HepG2 (cell line): Measurements from ENCODE around the gene PFN2. TPM values are rescaled to one million over a fixed set of nuclear protein-coding genes. Genes with fewer than 3 reads are reported as not detected.

ENCODE experiments used
- ATAC-seq: fragments of 200-7000 bp; cut with Tn5 transposase; 3 replicates; pipeline ENCODE4 v1.9.1; 2020; ENCODE audit warnings: mild to moderate bottlenecking, moderate library complexity
- BruUV-seq: library from RNA; stranded (reverse); fragments of 400-500 nt; replicated peaks from 2 replicates; lab custom pipeline; 2021; lab: Mats Ljungman, UMichigan
- CTCF ChIA-PET: fragments of 300-600 bp; formaldehyde crosslinking; extraction: SDS; loops from one replicate; lab custom pipeline; 2021; ENCODE audit warnings: low total read pairs, inconsistent platforms, low intra/inter-chr PET ratio; lab: Yijun Ruan, JAX
- POLR2A ChIA-PET: fragments of 350-600 bp; sonication (Branson Sonifier 250); formaldehyde crosslinking; loops from one replicate; lab custom pipeline; 2020; ENCODE audit warnings: antibody characterized with exemption, inconsistent platforms; lab: Yijun Ruan, JAX
- DNase-seq: peaks from one replicate; pipeline ENCODE4 v3.0.0-alpha.2; 2015; ENCODE audit warnings: low spot score
- FAIRE-seq: peaks from 3 replicates; lab custom pipeline; 2011; peaks lifted over from hg19 to GRCh38; lab: Jason Lieb, UNC
- H2AFZ ChIP-seq: one replicate; pipeline ENCODE4 v1.6.1; 2011; ENCODE audit warnings: low read length, inconsistent platforms
- H3K27ac ChIP-seq: fragments of 300-600 bp; 3 replicates; pipeline ENCODE4 v1.8.0; 2011; ENCODE audit warnings: mixed run types, mild to moderate bottlenecking, mixed read lengths, low read length, inconsistent platforms; ENCODE audit not compliant: insufficient read depth; ENCODE audit errors: extremely low read length
- H3K27me3 ChIP-seq, 2 experiments: fragments of 200-600 bp in 1 of 2; 2 replicates in 1 of 2; 3 replicates in 1 of 2; pipeline versions ENCODE4 v1.6.0 to v1.8.0; 2011; ENCODE audit warnings: low read length in 2 of 2, mild to moderate bottlenecking in 2 of 2, moderate library complexity in 2 of 2, inconsistent platforms in 1 of 2; ENCODE audit not compliant: insufficient read depth in 2 of 2, control insufficient read depth in 1 of 2
- H3K36me3 ChIP-seq, 2 experiments: fragments of 200-600 bp in 1 of 2; replicated peaks in 1 of 2; 2 replicates in 1 of 2; 3 replicates in 1 of 2; pipeline versions ENCODE4 v1.5.1 to v1.8.0; 2011; ENCODE audit warnings: low read length in 2 of 2, inconsistent platforms in 1 of 2; ENCODE audit not compliant: insufficient read depth in 2 of 2, control insufficient read depth in 1 of 2
- H3K4me1 ChIP-seq: 2 replicates; pipeline ENCODE4 v1.5.1; 2012; ENCODE audit warnings: low read length, inconsistent platforms; ENCODE audit not compliant: insufficient read depth
- H3K4me2 ChIP-seq: 2 replicates; pipeline ENCODE4 v1.6.0; 2011; ENCODE audit warnings: low read depth, low read length, inconsistent platforms
- H3K4me3 ChIP-seq, 3 experiments: fragments of 200-600 bp in 1 of 3; sonication (generic), shearing (Covaris generic) in 1 of 3; replicated peaks in 1 of 3; 2 replicates each; pipeline ENCODE4 v1.5.1; 2011 to 2016; ENCODE audit warnings: low read length in 3 of 3, inconsistent platforms in 2 of 3, low read depth in 2 of 3, mild to moderate bottlenecking in 2 of 3, control low read depth in 1 of 3, mixed read lengths in 1 of 3; ENCODE audit not compliant: insufficient read depth in 1 of 3
- H3K79me2 ChIP-seq: one replicate; pipeline ENCODE4 v1.6.1; 2011; ENCODE audit warnings: low read length, inconsistent platforms; ENCODE audit not compliant: insufficient read depth
- H3K9ac ChIP-seq: 2 replicates; pipeline ENCODE4 v1.6.0; 2011; ENCODE audit warnings: mild to moderate bottlenecking, low read depth, low read length, inconsistent platforms; ENCODE audit not compliant: insufficient read depth
- H3K9me3 ChIP-seq: 2 replicates; pipeline ENCODE4 v1.5.1; 2012; ENCODE audit warnings: mild to moderate bottlenecking, low read length
- H4K20me1 ChIP-seq: 2 replicates; pipeline ENCODE4 v1.6.0; 2011; ENCODE audit warnings: inconsistent platforms, mild to moderate bottlenecking, low read length, moderate library complexity; ENCODE audit not compliant: insufficient read depth
- ESRRA ChIP-seq: sonication (generic); formaldehyde crosslinking; IDR thresholded peaks from 2 replicates; pipeline ENCODE4 v1.5.1; 2020; ENCODE audit warnings: mild to moderate bottlenecking, low read depth, missing genetic modification reagents
- EZH2 ChIP-seq: conservative IDR thresholded peaks from 2 replicates; pipeline ENCODE4 v1.6.1; 2012; ENCODE audit warnings: mild to moderate bottlenecking, low read depth, low read length, moderate library complexity
- NFYC ChIP-seq: IDR thresholded peaks from 2 replicates; pipeline ENCODE4 v1.6.1; 2016; ENCODE audit warnings: missing genetic modification reagents, missing compliant biosample characterization
- PHF21A ChIP-seq: sonication (generic); formaldehyde crosslinking; IDR thresholded peaks from 2 replicates; pipeline ENCODE4 v1.5.0; 2020; ENCODE audit warnings: mild to moderate bottlenecking, missing genetic modification reagents
- PRPF4 ChIP-seq: fragments of 200-400 bp; formaldehyde crosslinking; IDR thresholded peaks from 2 replicates; pipeline ENCODE4 v1.6.1; 2016; ENCODE audit warnings: low read length, low read depth; ENCODE audit not compliant: poor library complexity, severe bottlenecking
- ZKSCAN8 ChIP-seq: IDR thresholded peaks from 2 replicates; pipeline ENCODE4 v1.6.1; 2016; ENCODE audit warnings: borderline replicate concordance, missing genetic modification reagents, missing compliant biosample characterization
- ZNF143 ChIP-seq: sonication (generic); formaldehyde crosslinking; IDR thresholded peaks from 2 replicates; pipeline ENCODE4 v1.4.0; 2020; ENCODE audit warnings: missing genetic modification reagents
- ZNF761 ChIP-seq: sonication (generic); formaldehyde crosslinking; conservative IDR thresholded peaks from 2 replicates; pipeline ENCODE4 v1.4.0; 2020; ENCODE audit warnings: mild to moderate bottlenecking, missing genetic modification reagents
- WGBS: methylation state at CpG from one replicate; pipeline ENCODE4 v1.1.6; 2017; ENCODE audit warnings: low lambda C conversion rate; 5-methylcytosine and 5-hydroxymethylcytosine counted together
- in situ Hi-C: cut with HindIII; loops from 2 replicates; pipeline ENCODE4 v1.10.0; 2017; ENCODE audit warnings: low pct_unique_long_range_greater_than_20kb; ENCODE audit not compliant: extremely low pct_ligation_motif_present
- intact Hi-C: fragments of 100-400 bp; cut with micrococcal nuclease; formaldehyde crosslinking; loops from one replicate; pipeline ENCODE4 v1.10.0; 2022; ENCODE audit not compliant: unreplicated experiment
- polyA plus RNA-seq, 8 experiments: library from polyadenylated mRNA; depleted of rRNA in 3 of 8; stranded (reverse) in 7 of 8; unstranded in 1 of 8; fragments of >200 nt; fragmentation: Illumina TruSeq in 4 of 8; extraction: Trizol in 4 of 8; gene quantifications; 2 replicates each; pipeline versions ENCODE4 v1.2.1 to v1.2.3, GENCODE V29; 2011 to 2016; ENCODE audit warnings: low read depth in 4 of 8, missing spikeins in 1 of 8, mixed read lengths in 1 of 8; ENCODE audit not compliant: insufficient read depth in 1 of 8
- total RNA-seq, 5 experiments: library from RNA; depleted of rRNA; stranded (reverse); fragments of >200 nt; fragmentation: Illumina TruSeq; extraction: Trizol; gene quantifications; 2 replicates each; pipeline ENCODE4 v1.2.3, GENCODE V29; 2016; ENCODE audit warnings: low read depth in 1 of 5
- TF ChIP-seq, protein P1 (sequence below): sonication (generic); formaldehyde crosslinking; IDR thresholded peaks from 2 replicates; pipeline ENCODE4 v1.9.0; 2022; ENCODE audit warnings: missing genetic modification reagents, mild to moderate bottlenecking, borderline replicate concordance
- TF ChIP-seq, protein P2 (sequence below): sonication (generic); formaldehyde crosslinking; IDR thresholded peaks from 2 replicates; pipeline ENCODE4 v1.9.0; 2021; ENCODE audit warnings: missing genetic modification reagents, borderline replicate concordance

The PFN2 gene
- total and polyA plus RNA-seq, 2 of the 13 experiments (the other 11 are each of a cell fraction or from before 2014, with no cell fraction given): 57.3 to 150 TPM

GRCh38 chr3:149920119-149920518 is 50.6 kb downstream of the PFN2 start:
- ChIA-PET CTCF (no interaction called here), POLR2A (no interaction called here)
- no peak for FAIRE-seq
- ATAC-seq: no peak
- WGBS: 97% methylated on average over 3 of the region's 3 CpGs
- no peaks in the 10 kb centered on the region for H3K4me1 ChIP-seq
- TF ChIP-seq NFYC: no peak
- no peak for TF ChIP-seq ZNF143
- TF ChIP-seq, protein P1, sequence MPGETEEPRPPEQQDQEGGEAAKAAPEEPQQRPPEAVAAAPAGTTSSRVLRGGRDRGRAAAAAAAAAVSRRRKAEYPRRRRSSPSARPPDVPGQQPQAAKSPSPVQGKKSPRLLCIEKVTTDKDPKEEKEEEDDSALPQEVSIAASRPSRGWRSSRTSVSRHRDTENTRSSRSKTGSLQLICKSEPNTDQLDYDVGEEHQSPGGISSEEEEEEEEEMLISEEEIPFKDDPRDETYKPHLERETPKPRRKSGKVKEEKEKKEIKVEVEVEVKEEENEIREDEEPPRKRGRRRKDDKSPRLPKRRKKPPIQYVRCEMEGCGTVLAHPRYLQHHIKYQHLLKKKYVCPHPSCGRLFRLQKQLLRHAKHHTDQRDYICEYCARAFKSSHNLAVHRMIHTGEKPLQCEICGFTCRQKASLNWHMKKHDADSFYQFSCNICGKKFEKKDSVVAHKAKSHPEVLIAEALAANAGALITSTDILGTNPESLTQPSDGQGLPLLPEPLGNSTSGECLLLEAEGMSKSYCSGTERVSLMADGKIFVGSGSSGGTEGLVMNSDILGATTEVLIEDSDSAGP (CRISPR knock-in tag): no peak
- TF ChIP-seq EZH2: no peak
- TF ChIP-seq ZNF761 (CRISPR knock-in tag): no peak
- TF ChIP-seq PRPF4: no peak
- no peak for TF ChIP-seq ZKSCAN8 (CRISPR knock-in tag)
- TF ChIP-seq, protein P2, sequence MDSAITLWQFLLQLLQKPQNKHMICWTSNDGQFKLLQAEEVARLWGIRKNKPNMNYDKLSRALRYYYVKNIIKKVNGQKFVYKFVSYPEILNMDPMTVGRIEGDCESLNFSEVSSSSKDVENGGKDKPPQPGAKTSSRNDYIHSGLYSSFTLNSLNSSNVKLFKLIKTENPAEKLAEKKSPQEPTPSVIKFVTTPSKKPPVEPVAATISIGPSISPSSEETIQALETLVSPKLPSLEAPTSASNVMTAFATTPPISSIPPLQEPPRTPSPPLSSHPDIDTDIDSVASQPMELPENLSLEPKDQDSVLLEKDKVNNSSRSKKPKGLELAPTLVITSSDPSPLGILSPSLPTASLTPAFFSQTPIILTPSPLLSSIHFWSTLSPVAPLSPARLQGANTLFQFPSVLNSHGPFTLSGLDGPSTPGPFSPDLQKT: no peak
- no peak for TF ChIP-seq PHF21A (CRISPR knock-in tag)
- no peak for TF ChIP-seq ESRRA (CRISPR knock-in tag)
- H3K36me3 ChIP-seq: 0 out of 5 replicates have a peak, but pooled peaks cover 0 to 7% of the 10 kb centered on the region in 2 experiments
- H2AFZ ChIP-seq: no peak overlapping the region
- no peak overlapping the region for H3K9ac ChIP-seq
- H3K4me2 ChIP-seq: no peak overlapping the region
- no peaks in the 10 kb centered on the region for H3K79me2 ChIP-seq
- in situ Hi-C loops (no loop called here), intact Hi-C loops (no loop called here)
- no peak overlapping the region for H3K27ac ChIP-seq
- no peak overlapping the region for H3K4me3 ChIP-seq
- no peaks in the 10 kb centered on the region for H4K20me1 ChIP-seq
- no peak for DNase-seq
- no peaks in the 10 kb centered on the region for H3K9me3 ChIP-seq
- BruUV-seq: no TSS peak
- no peaks in the 10 kb centered on the region for H3K27me3 ChIP-seq
